SKM-1 treated with dmso at 0.1 percent for 144 hours (cell line): Measurements from ENCODE around the gene ZNF316.

Experiments used
- DNase-seq: peaks from one replicate; lab custom pipeline; 2025; ENCODE audit not compliant: unreplicated experiment; lab: John Stamatoyannopoulos, UW

Gene ZNF316

GRCh38 chr7:6636741-6637543 is at the start of gene ZNF316:
Gene ZNF316 (plus strand): TSS chr7:6637318. CDS start chr7:6642410, 5,092 bp downstream.
- peak; percentile 42 for DNase-seq

- no peak for DNase-seq
Observed at GRCh38 chr7:6588566-6588965, 48.6 kb upstream of the ZNF316 start.

DNA sequence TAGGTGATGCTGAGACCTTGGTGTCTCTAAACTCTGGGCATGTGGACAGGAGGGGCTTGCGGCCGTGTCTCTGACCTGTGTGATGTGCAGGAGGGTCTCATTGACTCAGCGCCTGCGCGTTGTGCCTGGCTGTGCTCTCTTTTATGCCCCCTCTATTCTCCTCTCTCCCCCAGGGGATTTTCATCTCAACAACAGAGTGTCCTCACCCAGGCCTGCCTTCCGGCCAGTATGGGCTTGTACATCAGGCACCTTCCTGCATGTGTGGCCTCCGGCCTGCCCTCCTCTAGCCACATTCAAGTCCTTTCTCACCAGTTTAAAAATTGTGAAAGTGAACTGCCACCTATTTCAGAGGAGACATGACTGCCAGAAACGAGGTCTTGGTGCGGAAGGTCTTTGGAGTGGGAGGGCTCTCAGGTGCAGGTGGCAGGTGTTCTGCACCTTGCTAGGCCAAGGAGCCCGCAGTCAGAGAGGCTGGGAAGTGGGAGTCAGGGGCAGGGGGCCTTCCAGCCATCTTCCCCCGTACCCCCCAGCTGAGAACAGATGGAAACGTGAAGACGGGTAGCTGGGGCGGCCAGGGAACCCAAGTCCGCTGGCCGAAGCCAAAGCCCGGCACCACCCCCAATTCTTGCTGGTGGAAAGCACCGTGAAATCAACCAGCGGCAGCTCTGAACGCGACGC is 47.8 kb upstream of the ZNF316 start:
- no peak for DNase-seq

- DNase-seq: peak; percentile 73
Observed at GRCh38 chr7:6589829-6590644, 47.1 kb upstream of the ZNF316 start, which contains the start of gene INTS15. Gene INTS15 (plus strand): TSS chr7:6590021. CDS start chr7:6590284, 263 bp downstream.

DNA sequence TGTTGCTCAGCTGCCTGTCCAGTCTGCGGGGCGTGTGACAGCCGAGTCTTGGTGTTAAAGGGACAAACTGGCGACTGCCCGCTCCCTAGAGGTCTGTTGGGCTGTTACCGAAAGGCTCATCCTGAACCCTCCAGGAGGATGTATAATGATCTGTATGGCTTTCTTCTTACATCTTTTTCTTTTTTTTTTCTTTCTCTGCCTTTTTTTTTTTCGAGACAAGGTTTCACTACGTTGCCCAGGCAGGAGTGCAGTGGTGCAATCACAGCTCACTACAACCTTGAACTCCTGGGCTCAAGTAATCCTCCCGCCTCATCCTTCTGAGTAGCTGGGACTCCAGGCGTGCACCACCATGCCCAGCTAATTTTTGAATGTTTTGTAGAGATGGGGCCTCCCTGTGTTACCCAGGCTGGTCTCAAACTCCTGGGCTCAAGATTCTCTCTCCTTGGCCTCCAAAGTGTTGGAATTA is 46.4 kb upstream of the ZNF316 start:
- peak; percentile 37 for DNase-seq

DNA sequence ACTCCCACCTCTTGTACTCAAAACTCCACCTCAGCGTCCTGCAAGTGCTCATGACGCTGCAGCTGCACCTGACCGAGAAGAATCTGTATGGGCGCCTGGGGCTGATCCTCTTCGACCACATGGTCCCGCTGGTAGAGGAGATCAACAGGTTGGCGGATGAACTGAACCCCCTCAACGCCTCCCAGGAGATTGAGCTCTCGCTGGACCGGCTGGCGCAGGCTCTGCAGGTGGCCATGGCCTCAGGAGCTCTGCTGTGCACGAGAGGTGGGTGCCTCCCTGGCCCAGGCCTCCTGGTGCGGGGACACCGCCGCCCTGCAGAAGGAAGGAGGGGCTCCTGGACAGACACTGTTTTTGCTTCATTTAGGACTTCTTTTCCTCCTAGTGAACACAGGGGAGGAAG is 37.0 kb upstream of the ZNF316 start:
- DNase-seq: no peak

- DNase-seq: no peak
Observed at GRCh38 chr7:6604458-6604857, 32.7 kb upstream of the ZNF316 start.

- no peak for DNase-seq
Observed at GRCh38 chr7:6606866-6607583, 30.1 kb upstream of the ZNF316 start.

- no peak for DNase-seq
Observed at GRCh38 chr7:6607651-6608051, 29.5 kb upstream of the ZNF316 start.

DNA sequence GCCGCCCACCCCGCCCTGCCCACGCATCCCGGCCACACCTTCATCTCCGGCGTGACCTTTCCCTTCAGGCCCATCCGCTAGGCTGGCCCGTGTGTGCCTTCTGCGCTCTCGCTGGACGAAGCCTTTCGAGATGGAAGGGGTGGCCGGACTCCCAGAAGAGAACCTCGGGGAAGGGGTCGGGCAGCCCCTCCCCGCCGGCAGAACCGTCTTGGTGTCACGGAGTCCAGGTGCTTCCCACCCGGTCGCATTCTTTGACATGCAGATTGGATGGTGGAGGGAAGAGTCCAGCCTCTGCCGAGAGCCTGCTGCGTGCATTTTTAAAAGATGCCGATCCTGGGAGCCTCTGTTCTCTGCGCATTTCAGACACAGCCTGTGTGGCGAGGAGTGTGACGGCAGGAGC is 29.0 kb upstream of the ZNF316 start:
- DNase-seq: no peak

GRCh38 chr7:6608794-6609193 is 28.3 kb upstream of the ZNF316 start:
- no peak for DNase-seq

- no peak for DNase-seq
Observed at GRCh38 chr7:6612819-6613218, 24.3 kb upstream of the ZNF316 start.

DNA sequence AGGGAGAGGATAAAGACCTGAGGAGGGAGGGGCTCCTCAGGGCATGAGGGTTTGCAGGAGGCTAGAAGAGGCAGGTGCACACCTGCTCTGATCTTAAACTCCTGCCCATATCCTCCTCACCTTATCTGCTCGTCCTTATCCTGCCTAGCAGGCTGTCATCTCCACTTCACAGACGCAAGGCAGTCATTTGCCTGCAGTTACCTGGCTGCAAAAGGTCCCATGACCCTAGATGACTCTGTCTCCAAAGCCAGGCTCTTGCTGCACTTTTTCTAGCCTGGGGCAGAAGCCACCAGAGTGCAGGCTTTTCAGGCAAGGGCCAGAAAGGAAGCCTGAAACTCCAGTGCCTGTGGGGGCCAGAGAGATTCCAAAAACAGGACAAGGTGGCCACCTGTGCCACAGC is 23.4 kb upstream of the ZNF316 start:
- DNase-seq: no peak

- DNase-seq: no peak
Observed at GRCh38 chr7:6614953-6615722, 22.0 kb upstream of the ZNF316 start, which contains the start of gene ZNF853. Gene ZNF853 (plus strand): TSS chr7:6615610. CDS start chr7:6616175, 565 bp downstream.

GRCh38 chr7:6615723-6616555 is 21.2 kb upstream of the ZNF316 start:
- no peak for DNase-seq

GRCh38 chr7:6616854-6617643 is 20.1 kb upstream of the ZNF316 start:
- no peak for DNase-seq

- no peak for DNase-seq
Observed at GRCh38 chr7:6618621-6619020, 18.5 kb upstream of the ZNF316 start.

- DNase-seq: no peak
Observed at GRCh38 chr7:6619961-6620360, 17.2 kb upstream of the ZNF316 start.
